Neural crest cell (in vitro differentiated cells): Measurements from ENCODE around the gene SETD2. TPM values are rescaled to one million over a fixed set of nuclear protein-coding genes. Genes with fewer than 3 reads are reported as not detected.
"Not testable (repeated sequence)": the region's sequence is repeated elsewhere in the genome, so short reads cannot be mapped to it uniquely, and the experiment has no call there.

Source experiments
- DNase-seq: peaks from one replicate; pipeline ENCODE4 v3.0.0; 2021; ENCODE audit warnings: low read depth, mixed read lengths, low spot score
- H3K27ac Mint-ChIP-seq: one replicate; pipeline ENCODE4 v1.8.0; 2021; ENCODE audit warnings: mild to moderate bottlenecking, mixed read lengths; ENCODE audit not compliant: unreplicated experiment
- H3K27me3 Mint-ChIP-seq: 2 replicates; pipeline ENCODE4 v1.8.0; 2021; ENCODE audit warnings: low read depth, mild to moderate bottlenecking, mixed read lengths
- H3K36me3 Mint-ChIP-seq: 2 replicates; pipeline ENCODE4 v1.8.0; 2021; ENCODE audit warnings: low read depth, mild to moderate bottlenecking, mixed read lengths
- H3K4me1 Mint-ChIP-seq: 2 replicates; pipeline ENCODE4 v1.8.0; 2021; ENCODE audit warnings: mixed read lengths
- H3K4me3 Mint-ChIP-seq: one replicate; pipeline ENCODE4 v1.8.0; 2021; ENCODE audit warnings: mild to moderate bottlenecking, mixed read lengths
- H3K9me3 Mint-ChIP-seq: 2 replicates; pipeline ENCODE4 v1.8.0; 2021; ENCODE audit warnings: mixed read lengths
- long read RNA-seq: library from polyadenylated mRNA; unstranded; transcript quantifications from one replicate; pipeline ENCODE4 v2.0.0, GENCODE V29; 2020
- total RNA-seq: library from RNA; stranded (reverse); gene quantifications from 2 replicates; pipeline ENCODE4 v1.2.1, GENCODE V29; 2021
- TF ChIP-seq, protein P1 (sequence below): fragments of 200-600 bp; sonication (generic); conservative IDR thresholded peaks from 2 replicates; pipeline ENCODE4 v1.5.0; 2021; ENCODE audit warnings: antibody characterized with exemption, mild to moderate bottlenecking

The SETD2 gene, protein sequence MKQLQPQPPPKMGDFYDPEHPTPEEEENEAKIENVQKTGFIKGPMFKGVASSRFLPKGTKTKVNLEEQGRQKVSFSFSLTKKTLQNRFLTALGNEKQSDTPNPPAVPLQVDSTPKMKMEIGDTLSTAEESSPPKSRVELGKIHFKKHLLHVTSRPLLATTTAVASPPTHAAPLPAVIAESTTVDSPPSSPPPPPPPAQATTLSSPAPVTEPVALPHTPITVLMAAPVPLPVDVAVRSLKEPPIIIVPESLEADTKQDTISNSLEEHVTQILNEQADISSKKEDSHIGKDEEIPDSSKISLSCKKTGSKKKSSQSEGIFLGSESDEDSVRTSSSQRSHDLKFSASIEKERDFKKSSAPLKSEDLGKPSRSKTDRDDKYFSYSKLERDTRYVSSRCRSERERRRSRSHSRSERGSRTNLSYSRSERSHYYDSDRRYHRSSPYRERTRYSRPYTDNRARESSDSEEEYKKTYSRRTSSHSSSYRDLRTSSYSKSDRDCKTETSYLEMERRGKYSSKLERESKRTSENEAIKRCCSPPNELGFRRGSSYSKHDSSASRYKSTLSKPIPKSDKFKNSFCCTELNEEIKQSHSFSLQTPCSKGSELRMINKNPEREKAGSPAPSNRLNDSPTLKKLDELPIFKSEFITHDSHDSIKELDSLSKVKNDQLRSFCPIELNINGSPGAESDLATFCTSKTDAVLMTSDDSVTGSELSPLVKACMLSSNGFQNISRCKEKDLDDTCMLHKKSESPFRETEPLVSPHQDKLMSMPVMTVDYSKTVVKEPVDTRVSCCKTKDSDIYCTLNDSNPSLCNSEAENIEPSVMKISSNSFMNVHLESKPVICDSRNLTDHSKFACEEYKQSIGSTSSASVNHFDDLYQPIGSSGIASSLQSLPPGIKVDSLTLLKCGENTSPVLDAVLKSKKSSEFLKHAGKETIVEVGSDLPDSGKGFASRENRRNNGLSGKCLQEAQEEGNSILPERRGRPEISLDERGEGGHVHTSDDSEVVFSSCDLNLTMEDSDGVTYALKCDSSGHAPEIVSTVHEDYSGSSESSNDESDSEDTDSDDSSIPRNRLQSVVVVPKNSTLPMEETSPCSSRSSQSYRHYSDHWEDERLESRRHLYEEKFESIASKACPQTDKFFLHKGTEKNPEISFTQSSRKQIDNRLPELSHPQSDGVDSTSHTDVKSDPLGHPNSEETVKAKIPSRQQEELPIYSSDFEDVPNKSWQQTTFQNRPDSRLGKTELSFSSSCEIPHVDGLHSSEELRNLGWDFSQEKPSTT (N-terminal part only)
- 52.7 and 56.1 TPM in 2 replicates for total RNA-seq
- long read RNA-seq, partial matches to known transcripts, result 15 of 51 reads
- long read RNA-seq, other reads (novel, unspliced or antisense), result 36 of 51 reads

GRCh38 chr3:47164007-47164881 lies at the start of gene SETD2:
SETD2 (minus strand) TSS chr3:47164113; CDS start chr3:47163924, 189 bp downstream.
- peak within 1 kb of the TSS; percentile 99 for H3K27ac Mint-ChIP-seq
- no peaks in the 10 kb centered on the region for H3K36me3 Mint-ChIP-seq
- H3K4me3 Mint-ChIP-seq, result peak within 1 kb of the TSS; percentile 98
- H3K4me1 Mint-ChIP-seq, result peaks cover 44% of the 10 kb centered on the region
- DNase-seq, result peak; percentile 84
- no peaks in the 10 kb centered on the region for H3K27me3 Mint-ChIP-seq
- TF ChIP-seq, protein P1, sequence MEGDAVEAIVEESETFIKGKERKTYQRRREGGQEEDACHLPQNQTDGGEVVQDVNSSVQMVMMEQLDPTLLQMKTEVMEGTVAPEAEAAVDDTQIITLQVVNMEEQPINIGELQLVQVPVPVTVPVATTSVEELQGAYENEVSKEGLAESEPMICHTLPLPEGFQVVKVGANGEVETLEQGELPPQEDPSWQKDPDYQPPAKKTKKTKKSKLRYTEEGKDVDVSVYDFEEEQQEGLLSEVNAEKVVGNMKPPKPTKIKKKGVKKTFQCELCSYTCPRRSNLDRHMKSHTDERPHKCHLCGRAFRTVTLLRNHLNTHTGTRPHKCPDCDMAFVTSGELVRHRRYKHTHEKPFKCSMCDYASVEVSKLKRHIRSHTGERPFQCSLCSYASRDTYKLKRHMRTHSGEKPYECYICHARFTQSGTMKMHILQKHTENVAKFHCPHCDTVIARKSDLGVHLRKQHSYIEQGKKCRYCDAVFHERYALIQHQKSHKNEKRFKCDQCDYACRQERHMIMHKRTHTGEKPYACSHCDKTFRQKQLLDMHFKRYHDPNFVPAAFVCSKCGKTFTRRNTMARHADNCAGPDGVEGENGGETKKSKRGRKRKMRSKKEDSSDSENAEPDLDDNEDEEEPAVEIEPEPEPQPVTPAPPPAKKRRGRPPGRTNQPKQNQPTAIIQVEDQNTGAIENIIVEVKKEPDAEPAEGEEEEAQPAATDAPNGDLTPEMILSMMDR, result peak; percentile 54
- no peaks in the 10 kb centered on the region for H3K9me3 Mint-ChIP-seq

DNA sequence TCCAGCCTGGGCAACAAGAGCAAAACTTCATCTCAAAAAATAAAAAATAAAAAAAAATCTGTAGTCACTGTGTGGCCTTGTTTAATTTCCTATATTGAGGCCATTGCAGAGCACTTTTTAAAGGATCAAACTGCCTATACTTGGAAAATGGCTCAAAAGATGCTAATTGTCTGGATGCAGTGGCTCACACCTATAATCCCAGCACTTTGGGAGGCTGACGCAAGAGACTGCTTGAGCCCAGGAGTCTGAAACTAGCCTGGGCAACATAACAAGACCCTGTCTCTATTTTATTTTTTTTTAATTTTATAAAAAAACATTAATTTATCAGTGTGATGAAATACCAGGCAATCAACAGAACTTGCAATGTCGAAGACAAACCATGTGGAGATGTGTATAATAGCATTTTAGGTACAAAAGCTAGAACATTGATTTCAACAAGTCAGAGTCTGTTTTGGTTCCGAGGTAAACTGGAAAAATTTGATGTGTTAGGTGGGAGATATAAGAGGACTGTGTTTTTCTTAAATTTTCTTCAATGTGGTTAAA lies 47.0 kb upstream of the SETD2 start:
- Mint-ChIP-seq H3K36me3 (no peaks in the 10 kb centered on the region), H3K27ac (no peak overlapping the region), H3K4me3 (no peak overlapping the region), H3K4me1 (no peaks in the 10 kb centered on the region), H3K9me3 (no peaks in the 10 kb centered on the region), H3K27me3 (no peaks in the 10 kb centered on the region)
- TF ChIP-seq, protein P1, result no peak
- DNase-seq, result no peak

DNA sequence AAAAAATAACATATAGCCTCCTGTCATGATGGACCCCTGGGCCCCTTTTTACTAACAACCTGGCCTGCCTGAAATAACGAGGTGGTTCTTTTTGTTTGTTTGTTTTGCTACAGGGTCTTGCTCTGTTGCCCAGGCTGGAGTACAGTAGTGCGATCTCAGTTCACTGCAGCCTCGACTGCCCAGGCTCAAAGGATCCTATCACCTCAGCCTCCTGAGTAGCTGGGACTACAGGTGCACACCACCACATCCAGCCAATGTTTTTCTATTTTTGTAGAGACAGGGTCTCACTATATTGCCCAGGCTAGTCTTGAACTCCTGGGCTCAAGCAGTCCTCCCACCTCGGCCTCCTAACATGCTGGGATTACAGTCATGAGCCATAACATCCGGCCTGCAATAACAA lies 42.1 kb upstream of the SETD2 start:
- H3K27me3 Mint-ChIP-seq, H3K36me3 Mint-ChIP-seq: not testable (repeated sequence)

GRCh38 chr3:47204875-47205274 lies 41.0 kb upstream of the SETD2 start:
- TF ChIP-seq, protein P1, result no peak
- H3K36me3 Mint-ChIP-seq, result no peaks in the 10 kb centered on the region
- no peak overlapping the region for H3K4me3 Mint-ChIP-seq
- no peak for DNase-seq
- H3K27ac Mint-ChIP-seq, result no peak overlapping the region
- H3K27me3 Mint-ChIP-seq, result no peaks in the 10 kb centered on the region
- H3K9me3 Mint-ChIP-seq, result no peaks in the 10 kb centered on the region
- H3K4me1 Mint-ChIP-seq, result no peaks in the 10 kb centered on the region

More for the DNA sequence above, 42.1 kb upstream of the SETD2 start:
- H3K27ac Mint-ChIP-seq, DNase-seq, H3K9me3 Mint-ChIP-seq, H3K4me1 Mint-ChIP-seq, H3K4me3 Mint-ChIP-seq: not testable (repeated sequence)

GRCh38 chr3:47202542-47202941 lies 38.6 kb upstream of the SETD2 start:
- TF ChIP-seq, protein P1, result no peak
- no peaks in the 10 kb centered on the region for H3K9me3 Mint-ChIP-seq
- H3K36me3 Mint-ChIP-seq, result no peaks in the 10 kb centered on the region
- no peak overlapping the region for H3K4me3 Mint-ChIP-seq
- no peak overlapping the region for H3K27ac Mint-ChIP-seq
- H3K4me1 Mint-ChIP-seq, result no peaks in the 10 kb centered on the region
- no peak for DNase-seq
- no peaks in the 10 kb centered on the region for H3K27me3 Mint-ChIP-seq
